H9 (cell line): ENCODE results near the gene IL13RA2. TPM values are rescaled to one million over a fixed set of nuclear protein-coding genes. Genes with fewer than 3 reads are reported as not detected.

ENCODE experiments used
- DNase-seq: peaks from one replicate; pipeline ENCODE4 v3.0.0-alpha.2; 2017
- H2AFZ ChIP-seq: one replicate; pipeline ENCODE4 v1.6.1; 2013; ENCODE audit warnings: mild to moderate bottlenecking, low read length, control low read depth, moderate library complexity
- H2AK5ac ChIP-seq: 2 replicates; pipeline ENCODE4 v1.6.1; 2013; ENCODE audit warnings: low read length, control low read depth, mixed read lengths; ENCODE audit not compliant: insufficient read length
- H2BK120ac ChIP-seq: one replicate; pipeline ENCODE4 v1.6.1; 2013; ENCODE audit warnings: low read depth, mild to moderate bottlenecking, low read length, control low read depth, inconsistent platforms; ENCODE audit not compliant: poor library complexity, severe bottlenecking
- H2BK12ac ChIP-seq: 2 replicates; pipeline ENCODE4 v1.6.1; 2013; ENCODE audit warnings: low read length, control low read depth, mixed read lengths, low read depth; ENCODE audit not compliant: insufficient read length
- H2BK15ac ChIP-seq: 2 replicates; pipeline ENCODE4 v1.6.1; 2013; ENCODE audit warnings: low read depth, low read length, control low read depth
- H2BK20ac ChIP-seq: one replicate; pipeline ENCODE4 v1.6.1; 2013; ENCODE audit warnings: low read depth, mild to moderate bottlenecking, low read length, control low read depth, inconsistent platforms; ENCODE audit not compliant: poor library complexity, severe bottlenecking
- H2BK5ac ChIP-seq: 2 replicates; pipeline ENCODE4 v1.6.1; 2013; ENCODE audit warnings: low read length, control low read depth, mixed read lengths; ENCODE audit not compliant: insufficient read length
- H3K14ac ChIP-seq: 2 replicates; pipeline ENCODE4 v1.6.1; 2013; ENCODE audit warnings: low read length, control low read depth; ENCODE audit not compliant: insufficient read depth
- H3K18ac ChIP-seq: 2 replicates; pipeline ENCODE4 v1.6.1; 2013; ENCODE audit warnings: low read depth, mild to moderate bottlenecking, mixed read lengths, low read length, control low read depth; ENCODE audit not compliant: insufficient read length
- H3K23ac ChIP-seq: 2 replicates; pipeline ENCODE4 v1.6.1; 2013; ENCODE audit warnings: low read length, control low read depth, mixed read lengths, low read depth; ENCODE audit not compliant: insufficient read length
- H3K23me2 ChIP-seq: 2 replicates; pipeline ENCODE4 v1.6.1; 2013; ENCODE audit warnings: low read depth, mild to moderate bottlenecking, mixed read lengths, low read length, control low read depth; ENCODE audit not compliant: insufficient read length, poor library complexity, severe bottlenecking
- H3K27ac ChIP-seq: 2 replicates; pipeline ENCODE4 v1.5.1; 2013; ENCODE audit warnings: low read length, control low read depth, mixed read lengths, low read depth; ENCODE audit not compliant: insufficient read length
- H3K27me3 ChIP-seq: 2 replicates; pipeline ENCODE4 v1.6.1; 2013; ENCODE audit warnings: low read length, control low read depth, inconsistent platforms; ENCODE audit not compliant: insufficient read depth
- H3K4ac ChIP-seq: 2 replicates; pipeline ENCODE4 v1.6.1; 2013; ENCODE audit warnings: low read depth, mild to moderate bottlenecking, control low read depth, inconsistent platforms, low read length, moderate library complexity
- H3K4me1 ChIP-seq: 2 replicates; pipeline ENCODE4 v1.6.1; 2013; ENCODE audit warnings: low read length, control low read depth, inconsistent platforms; ENCODE audit not compliant: insufficient read depth
- H3K4me2 ChIP-seq: 2 replicates; pipeline ENCODE4 v1.6.1; 2013; ENCODE audit warnings: low read length, control low read depth, mixed read lengths; ENCODE audit not compliant: insufficient read length, insufficient read depth
- H3K56ac ChIP-seq: 2 replicates; pipeline ENCODE4 v1.6.1; 2013; ENCODE audit warnings: low read depth, mild to moderate bottlenecking, mixed read lengths, low read length, control low read depth; ENCODE audit not compliant: insufficient read length
- H3K79me1 ChIP-seq: 2 replicates; pipeline ENCODE4 v1.6.1; 2013; ENCODE audit warnings: low read depth, mild to moderate bottlenecking, moderate library complexity, low read length, control low read depth, inconsistent platforms; ENCODE audit not compliant: insufficient read depth, poor library complexity, severe bottlenecking
- H3K79me2 ChIP-seq: 2 replicates; pipeline ENCODE4 v1.6.1; 2013; ENCODE audit warnings: low read length, control low read depth, inconsistent platforms; ENCODE audit not compliant: insufficient read depth
- H3K9ac ChIP-seq: 2 replicates; pipeline ENCODE4 v1.6.1; 2013; ENCODE audit warnings: low read length, control low read depth, mixed read lengths; ENCODE audit not compliant: insufficient read length; ENCODE audit errors: extremely low read depth
- H3K9me3 ChIP-seq: one replicate; pipeline ENCODE4 v1.6.1; 2013; ENCODE audit warnings: low read depth, low read length, inconsistent platforms; ENCODE audit not compliant: control insufficient read depth
- H3T11ph ChIP-seq: one replicate; pipeline ENCODE4 v1.6.1; 2013; ENCODE audit warnings: mild to moderate bottlenecking, low read length, control low read depth, inconsistent platforms
- H4K20me1 ChIP-seq: one replicate; pipeline ENCODE4 v1.6.1; 2013; ENCODE audit not compliant: control insufficient read depth, insufficient read length, insufficient read depth
- H4K5ac ChIP-seq: 2 replicates; pipeline ENCODE4 v1.6.1; 2013; ENCODE audit warnings: low read depth, mild to moderate bottlenecking, mixed read lengths, low read length, control low read depth; ENCODE audit not compliant: insufficient read length
- H4K8ac ChIP-seq: replicated peaks from 2 replicates; pipeline ENCODE4 v1.6.1; 2013; ENCODE audit warnings: low read length, control low read depth, mixed read lengths, low read depth; ENCODE audit not compliant: insufficient read length
- H4K91ac ChIP-seq: 2 replicates; pipeline ENCODE4 v1.6.1; 2013; ENCODE audit warnings: low read depth, mild to moderate bottlenecking, moderate library complexity, mixed read lengths, low read length, control low read depth; ENCODE audit not compliant: insufficient read length
- H3K27ac Mint-ChIP-seq, 3 experiments: 2 replicates in 2 of 3; 3 replicates in 1 of 3; pipeline ENCODE4 v1.8.0; 2020 to 2021; ENCODE audit warnings: mixed read lengths in 3 of 3, mild to moderate bottlenecking in 1 of 3, moderate library complexity in 1 of 3
- H3K27me3 Mint-ChIP-seq: 2 replicates; pipeline ENCODE4 v1.8.0; 2021; ENCODE audit warnings: low read depth, mild to moderate bottlenecking, moderate library complexity, mixed read lengths
- H3K36me3 Mint-ChIP-seq, 3 experiments: 2 replicates in 2 of 3; 3 replicates in 1 of 3; pipeline ENCODE4 v1.8.0; 2020 to 2021; ENCODE audit warnings: low read depth in 3 of 3, mixed read lengths in 3 of 3; ENCODE audit not compliant: insufficient read depth in 1 of 3
- H3K4me1 Mint-ChIP-seq, 2 experiments: 2 replicates each; pipeline ENCODE4 v1.8.0; 2020; ENCODE audit warnings: mixed read lengths in 2 of 2
- H3K4me3 Mint-ChIP-seq, 2 experiments: 2 replicates in 1 of 2; 3 replicates in 1 of 2; pipeline ENCODE4 v1.8.0; 2020 to 2021; ENCODE audit warnings: mild to moderate bottlenecking in 2 of 2, mixed read lengths in 2 of 2, moderate library complexity in 1 of 2
- H3K9me3 Mint-ChIP-seq, 2 experiments: 2 replicates in 1 of 2; 3 replicates in 1 of 2; pipeline ENCODE4 v1.8.0; 2020; ENCODE audit warnings: mild to moderate bottlenecking in 2 of 2, mixed read lengths in 2 of 2, moderate library complexity in 1 of 2
- CTCF ChIP-seq: fragments of 200-600 bp; sonication (generic); conservative IDR thresholded peaks from 3 replicates; pipeline ENCODE4 v1.8.0; 2021; ENCODE audit warnings: antibody characterized with exemption, mild to moderate bottlenecking
- WGBS: extraction: QIAGEN DNeasy Blood & Tissue Kit; methylation state at CpG from one replicate; pipeline ENCODE4 v1.1.7; 2013; ENCODE audit warnings: missing lambda C conversion rate, low lambda C conversion rate, mixed read lengths; ENCODE audit not compliant: insufficient read length; ENCODE audit errors: extremely low coverage; 5-methylcytosine and 5-hydroxymethylcytosine counted together
- total RNA-seq: library from RNA; stranded (reverse); gene quantifications from 2 replicates; pipeline ENCODE4 v1.2.1, GENCODE V29; 2021

IL13RA2 gene
- total RNA-seq, 1 experiment from 2014 or later, result not detected

- H3K27me3 ChIP-seq, result no peaks in the 10 kb centered on the region; the same call in 1 of the 2 replicates
- no peak overlapping the region for H3K23ac ChIP-seq
- H3K79me2 ChIP-seq, result no peaks in the 10 kb centered on the region
- H3K14ac ChIP-seq, result no peak overlapping the region
- no peak for TF ChIP-seq CTCF
- H3K79me1 ChIP-seq, result no peaks in the 10 kb centered on the region
- H3K9me3 Mint-ChIP-seq, result no peaks in the 10 kb centered on the region
- H3K56ac ChIP-seq, result no peak overlapping the region
- no peaks in the 10 kb centered on the region for H3K9me3 ChIP-seq
- no peak overlapping the region for H3K4me2 ChIP-seq
- H4K20me1 ChIP-seq, result no peaks in the 10 kb centered on the region
- H2BK12ac ChIP-seq, result no peak overlapping the region
- H3K27ac ChIP-seq, result no peak overlapping the region
- H4K8ac ChIP-seq, result no peak overlapping the region
- no peak overlapping the region for H2BK20ac ChIP-seq
- H3K4me1 Mint-ChIP-seq, result no peaks in the 10 kb centered on the region
- H3K27me3 Mint-ChIP-seq, result no peaks in the 10 kb centered on the region
- no peaks in the 10 kb centered on the region for H3K4me1 ChIP-seq
- no peak overlapping the region for H4K91ac ChIP-seq
- no peak overlapping the region for H2AFZ ChIP-seq
- H2BK120ac ChIP-seq, result no peak overlapping the region
- no peak overlapping the region for H2BK15ac ChIP-seq
- no peaks in the 10 kb centered on the region for H3K36me3 Mint-ChIP-seq
- H3K4ac ChIP-seq, result no peak overlapping the region
- no peak overlapping the region for H3K9ac ChIP-seq
- no CpG with 5 or more reads among the region's 2 CpGs for WGBS
- H3K4me3 Mint-ChIP-seq, result no peak overlapping the region
- H4K5ac ChIP-seq, result no peak overlapping the region
- H2BK5ac ChIP-seq, result no peak overlapping the region
- H2AK5ac ChIP-seq, result no peak overlapping the region
- H3K18ac ChIP-seq, result no peak overlapping the region
- DNase-seq, result no peak
- no peak overlapping the region for H3K27ac Mint-ChIP-seq
- H3K23me2 ChIP-seq, result no peaks in the 10 kb centered on the region
- H3T11ph ChIP-seq, result no peak overlapping the region
Observed at GRCh38 chrX:115031989-115032388, 14.6 kb upstream of the IL13RA2 start.
